Ishikawa (cell line): ENCODE measurements around the gene SLC24A4.
A peak's percentile ranks its signal among the peaks of the same experiment; 100 is the strongest.

Source experiments
- CEBPB ChIP-seq: IDR thresholded peaks from 2 replicates; pipeline ENCODE4 v1.6.1; 2012
- CREB1 ChIP-seq: IDR thresholded peaks from 2 replicates; pipeline ENCODE4 v1.6.1; 2012; ENCODE audit warnings: low read depth
- EGR1 ChIP-seq: IDR thresholded peaks from 2 replicates; pipeline ENCODE4 v1.6.1; 2012
- EP300 ChIP-seq: IDR thresholded peaks from 2 replicates; pipeline ENCODE4 v1.6.1; 2012; ENCODE audit warnings: borderline replicate concordance
- FOXM1 ChIP-seq: IDR thresholded peaks from 2 replicates; pipeline ENCODE4 v1.6.1; 2012; ENCODE audit warnings: low read depth, borderline replicate concordance
- MAX ChIP-seq: IDR thresholded peaks from 2 replicates; pipeline ENCODE4 v1.6.1; 2012
- NFIC ChIP-seq: IDR thresholded peaks from 2 replicates; pipeline ENCODE4 v1.6.1; 2012
- RAD21 ChIP-seq: IDR thresholded peaks from 2 replicates; pipeline ENCODE4 v1.6.1; 2012; ENCODE audit warnings: low read depth
- TAF1 ChIP-seq: IDR thresholded peaks from 2 replicates; pipeline ENCODE4 v1.6.1; 2012; ENCODE audit warnings: low read depth, mild to moderate bottlenecking
- TCF12 ChIP-seq: IDR thresholded peaks from 2 replicates; pipeline ENCODE4 v1.6.1; 2012; ENCODE audit warnings: low read depth
- TEAD4 ChIP-seq: IDR thresholded peaks from 2 replicates; pipeline ENCODE4 v1.6.1; 2012
- USF1 ChIP-seq: IDR thresholded peaks from 2 replicates; pipeline ENCODE4 v1.6.1; 2012
- YY1 ChIP-seq: IDR thresholded peaks from 2 replicates; pipeline ENCODE4 v1.6.1; 2012; ENCODE audit warnings: low read depth
- ZBTB7A ChIP-seq: IDR thresholded peaks from 2 replicates; pipeline ENCODE4 v1.6.1; 2012; ENCODE audit warnings: low read depth
- TF ChIP-seq, protein P1 (sequence below): IDR thresholded peaks from 2 replicates; pipeline ENCODE4 v1.6.1; 2012; ENCODE audit warnings: low read depth, mild to moderate bottlenecking

Gene SLC24A4

DNA sequence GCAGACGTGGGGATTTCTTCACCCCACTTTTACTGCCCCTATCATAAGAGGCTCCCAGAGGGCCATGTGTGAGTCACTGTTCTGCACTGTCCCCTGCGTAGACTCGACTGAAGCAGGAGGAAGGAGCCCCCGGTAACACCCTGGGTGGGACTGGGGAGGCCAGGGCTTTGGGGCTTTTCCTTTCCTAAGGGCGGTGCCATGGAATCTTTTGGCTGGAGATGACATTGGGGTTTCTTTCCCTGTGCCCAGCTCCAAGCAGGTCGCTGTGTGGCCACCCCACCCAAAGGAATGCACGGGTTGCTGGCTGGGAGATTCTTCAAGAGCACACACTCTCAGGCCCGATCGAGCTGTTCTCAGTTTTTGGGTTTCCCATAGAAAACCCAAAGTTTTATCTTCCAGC, 128.3 kb downstream of the SLC24A4 start:
- TF ChIP-seq ZBTB7A (no peak), TCF12 (no peak), EP300 (no peak), CEBPB (no peak), TAF1 (no peak), RAD21 (no peak), NFIC (no peak), YY1 (no peak), EGR1 (no peak), CREB1 (no peak), TEAD4 (no peak), USF1 (no peak), MAX (no peak), FOXM1 (no peak)
- TF ChIP-seq, protein P1, sequence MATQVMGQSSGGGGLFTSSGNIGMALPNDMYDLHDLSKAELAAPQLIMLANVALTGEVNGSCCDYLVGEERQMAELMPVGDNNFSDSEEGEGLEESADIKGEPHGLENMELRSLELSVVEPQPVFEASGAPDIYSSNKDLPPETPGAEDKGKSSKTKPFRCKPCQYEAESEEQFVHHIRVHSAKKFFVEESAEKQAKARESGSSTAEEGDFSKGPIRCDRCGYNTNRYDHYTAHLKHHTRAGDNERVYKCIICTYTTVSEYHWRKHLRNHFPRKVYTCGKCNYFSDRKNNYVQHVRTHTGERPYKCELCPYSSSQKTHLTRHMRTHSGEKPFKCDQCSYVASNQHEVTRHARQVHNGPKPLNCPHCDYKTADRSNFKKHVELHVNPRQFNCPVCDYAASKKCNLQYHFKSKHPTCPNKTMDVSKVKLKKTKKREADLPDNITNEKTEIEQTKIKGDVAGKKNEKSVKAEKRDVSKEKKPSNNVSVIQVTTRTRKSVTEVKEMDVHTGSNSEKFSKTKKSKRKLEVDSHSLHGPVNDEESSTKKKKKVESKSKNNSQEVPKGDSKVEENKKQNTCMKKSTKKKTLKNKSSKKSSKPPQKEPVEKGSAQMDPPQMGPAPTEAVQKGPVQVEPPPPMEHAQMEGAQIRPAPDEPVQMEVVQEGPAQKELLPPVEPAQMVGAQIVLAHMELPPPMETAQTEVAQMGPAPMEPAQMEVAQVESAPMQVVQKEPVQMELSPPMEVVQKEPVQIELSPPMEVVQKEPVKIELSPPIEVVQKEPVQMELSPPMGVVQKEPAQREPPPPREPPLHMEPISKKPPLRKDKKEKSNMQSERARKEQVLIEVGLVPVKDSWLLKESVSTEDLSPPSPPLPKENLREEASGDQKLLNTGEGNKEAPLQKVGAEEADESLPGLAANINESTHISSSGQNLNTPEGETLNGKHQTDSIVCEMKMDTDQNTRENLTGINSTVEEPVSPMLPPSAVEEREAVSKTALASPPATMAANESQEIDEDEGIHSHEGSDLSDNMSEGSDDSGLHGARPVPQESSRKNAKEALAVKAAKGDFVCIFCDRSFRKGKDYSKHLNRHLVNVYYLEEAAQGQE: no peak

GRCh38 chr14:92451755-92452154, 128.8 kb downstream of the SLC24A4 start:
- TF ChIP-seq TAF1 (no peak), ZBTB7A (no peak)

GRCh38 chr14:92452471-92452870, 129.5 kb downstream of the SLC24A4 start:
- no peak for TF ChIP-seq ZBTB7A

GRCh38 chr14:92453691-92454090, 130.7 kb downstream of the SLC24A4 start:
- TF ChIP-seq YY1: no peak
- TF ChIP-seq RAD21: no peak
- TF ChIP-seq, protein P1: no peak

DNA sequence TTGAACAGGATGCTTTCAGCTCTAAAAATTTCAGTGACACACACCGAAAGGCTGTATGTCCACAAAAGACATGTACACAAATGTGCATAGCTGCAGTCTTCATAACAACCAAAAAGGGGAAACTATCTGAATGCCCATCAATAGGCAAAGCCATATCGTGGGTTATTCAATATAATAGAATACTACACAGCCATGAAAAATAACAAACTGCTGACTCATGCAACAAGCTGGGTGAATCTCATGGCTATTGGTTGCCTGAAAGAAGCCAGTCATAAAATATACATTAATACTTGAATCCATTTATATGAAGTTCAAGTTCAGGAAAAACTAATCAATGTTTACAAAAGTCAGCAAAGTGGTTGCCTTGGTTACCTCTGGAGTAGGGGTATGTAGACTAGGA, 132.3 kb downstream of the SLC24A4 start:
- TF ChIP-seq, protein P1: no peak
- no peak for TF ChIP-seq MAX
- no peak for TF ChIP-seq TEAD4
- TF ChIP-seq TAF1: no peak
- no peak for TF ChIP-seq YY1
- no peak for TF ChIP-seq FOXM1
- TF ChIP-seq ZBTB7A: no peak
- TF ChIP-seq EP300: no peak
- TF ChIP-seq RAD21: no peak
- no peak for TF ChIP-seq USF1
- no peak for TF ChIP-seq TCF12

DNA sequence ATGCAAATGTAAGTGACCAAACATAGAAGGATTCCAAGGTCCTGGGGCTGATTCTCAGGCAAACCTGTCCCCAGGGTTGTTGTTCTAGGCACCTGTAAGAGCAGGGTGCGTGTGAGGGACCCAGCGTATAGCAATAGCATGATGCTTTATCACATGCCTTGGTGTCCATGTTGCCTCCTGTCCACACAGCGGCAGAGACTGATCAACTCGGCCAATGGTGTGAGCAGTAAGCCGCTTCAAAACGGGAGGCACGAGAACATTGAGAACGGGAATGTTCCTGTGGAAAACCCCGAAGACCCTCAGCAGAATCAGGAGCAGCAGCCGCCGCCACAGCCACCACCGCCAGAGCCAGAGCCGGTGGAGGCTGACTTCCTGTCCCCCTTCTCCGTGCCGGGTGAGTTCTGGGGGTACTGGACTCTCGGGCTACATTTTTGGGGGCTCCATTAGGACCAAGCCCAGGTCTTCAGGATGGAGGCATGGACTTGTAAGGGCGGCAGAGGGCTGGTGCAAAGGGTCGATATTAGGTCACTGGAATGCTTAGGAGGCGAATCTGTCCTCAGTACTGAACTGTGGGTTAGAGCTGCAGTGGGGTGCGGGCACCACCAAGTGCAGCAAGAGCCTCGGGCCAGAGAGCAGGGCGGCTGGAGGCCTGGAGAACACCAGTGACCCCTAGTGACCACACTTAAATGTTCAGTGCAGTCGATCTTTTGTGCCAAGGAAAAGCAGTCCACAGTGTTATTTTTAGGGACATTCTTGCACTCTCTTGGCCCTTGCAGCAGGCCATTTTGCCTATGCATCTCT, 133.4 kb downstream of the SLC24A4 start:
- TF ChIP-seq ZBTB7A (no peak), FOXM1 (no peak), RAD21 (peak; percentile 89)
